HepG2 (cell line): ENCODE data around the gene WSB1. TPM values are rescaled to one million over a fixed set of nuclear protein-coding genes. Genes with fewer than 3 reads are reported as not detected.

Experiments used
- ATAC-seq: fragments of 200-7000 bp; cut with Tn5 transposase; 3 replicates; pipeline ENCODE4 v1.9.1; 2020; ENCODE audit warnings: mild to moderate bottlenecking, moderate library complexity
- BruUV-seq: library from RNA; stranded (reverse); fragments of 400-500 nt; replicated peaks from 2 replicates; lab custom pipeline; 2021; lab: Mats Ljungman, UMichigan
- CTCF ChIA-PET: fragments of 300-600 bp; formaldehyde crosslinking; extraction: SDS; loops from one replicate; lab custom pipeline; 2021; ENCODE audit warnings: low total read pairs, inconsistent platforms, low intra/inter-chr PET ratio; lab: Yijun Ruan, JAX
- POLR2A ChIA-PET: fragments of 350-600 bp; sonication (Branson Sonifier 250); formaldehyde crosslinking; loops from one replicate; lab custom pipeline; 2020; ENCODE audit warnings: antibody characterized with exemption, inconsistent platforms; lab: Yijun Ruan, JAX
- DNase-seq: peaks from one replicate; pipeline ENCODE4 v3.0.0-alpha.2; 2015; ENCODE audit warnings: low spot score
- FAIRE-seq: peaks from 3 replicates; lab custom pipeline; 2011; peaks lifted over from hg19 to GRCh38; lab: Jason Lieb, UNC
- H2AFZ ChIP-seq: one replicate; pipeline ENCODE4 v1.6.1; 2011; ENCODE audit warnings: low read length, inconsistent platforms
- H3K27ac ChIP-seq: fragments of 300-600 bp; 3 replicates; pipeline ENCODE4 v1.8.0; 2011; ENCODE audit warnings: mixed run types, mild to moderate bottlenecking, mixed read lengths, low read length, inconsistent platforms; ENCODE audit not compliant: insufficient read depth; ENCODE audit errors: extremely low read length
- H3K27me3 ChIP-seq, 2 experiments: fragments of 200-600 bp in 1 of 2; 2 replicates in 1 of 2; 3 replicates in 1 of 2; pipeline versions ENCODE4 v1.6.0 to v1.8.0; 2011; ENCODE audit warnings: low read length in 2 of 2, mild to moderate bottlenecking in 2 of 2, moderate library complexity in 2 of 2, inconsistent platforms in 1 of 2; ENCODE audit not compliant: insufficient read depth in 2 of 2, control insufficient read depth in 1 of 2
- H3K36me3 ChIP-seq, 2 experiments: fragments of 200-600 bp in 1 of 2; replicated peaks in 1 of 2; 2 replicates in 1 of 2; 3 replicates in 1 of 2; pipeline versions ENCODE4 v1.5.1 to v1.8.0; 2011; ENCODE audit warnings: low read length in 2 of 2, inconsistent platforms in 1 of 2; ENCODE audit not compliant: insufficient read depth in 2 of 2, control insufficient read depth in 1 of 2
- H3K4me1 ChIP-seq: 2 replicates; pipeline ENCODE4 v1.5.1; 2012; ENCODE audit warnings: low read length, inconsistent platforms; ENCODE audit not compliant: insufficient read depth
- H3K4me2 ChIP-seq: 2 replicates; pipeline ENCODE4 v1.6.0; 2011; ENCODE audit warnings: low read depth, low read length, inconsistent platforms
- H3K4me3 ChIP-seq, 3 experiments: fragments of 200-600 bp in 1 of 3; sonication (generic), shearing (Covaris generic) in 1 of 3; replicated peaks in 1 of 3; 2 replicates each; pipeline ENCODE4 v1.5.1; 2011 to 2016; ENCODE audit warnings: low read length in 3 of 3, inconsistent platforms in 2 of 3, low read depth in 2 of 3, mild to moderate bottlenecking in 2 of 3, control low read depth in 1 of 3, mixed read lengths in 1 of 3; ENCODE audit not compliant: insufficient read depth in 1 of 3
- H3K79me2 ChIP-seq: one replicate; pipeline ENCODE4 v1.6.1; 2011; ENCODE audit warnings: low read length, inconsistent platforms; ENCODE audit not compliant: insufficient read depth
- H3K9ac ChIP-seq: 2 replicates; pipeline ENCODE4 v1.6.0; 2011; ENCODE audit warnings: mild to moderate bottlenecking, low read depth, low read length, inconsistent platforms; ENCODE audit not compliant: insufficient read depth
- H3K9me3 ChIP-seq: 2 replicates; pipeline ENCODE4 v1.5.1; 2012; ENCODE audit warnings: mild to moderate bottlenecking, low read length
- H4K20me1 ChIP-seq: 2 replicates; pipeline ENCODE4 v1.6.0; 2011; ENCODE audit warnings: inconsistent platforms, mild to moderate bottlenecking, low read length, moderate library complexity; ENCODE audit not compliant: insufficient read depth
- IKZF4 ChIP-seq: sonication (generic); formaldehyde crosslinking; IDR thresholded peaks from 2 replicates; pipeline ENCODE4 v1.5.1; 2020; ENCODE audit warnings: borderline replicate concordance, mild to moderate bottlenecking, low read depth, missing genetic modification reagents; ENCODE audit errors: not compliant biosample characterization
- TAF15 ChIP-seq: fragments of 200-400 bp; formaldehyde crosslinking; IDR thresholded peaks from one replicate; pipeline ENCODE4 v1.6.1; 2018; ENCODE audit warnings: mild to moderate bottlenecking, low read depth, low read length; ENCODE audit not compliant: poor library complexity, severe bottlenecking
- TBL1XR1 ChIP-seq: fragments of 150-350 bp; IDR thresholded peaks from 2 replicates; pipeline ENCODE4 v1.6.1; 2014; ENCODE audit warnings: borderline replicate concordance, low read length; ENCODE audit not compliant: partially characterized antibody
- TEAD3 ChIP-seq: optimal IDR thresholded peaks from 2 replicates; pipeline ENCODE3; 2016; ENCODE audit warnings: borderline replicate concordance
- ZNF12 ChIP-seq: sonication (generic); formaldehyde crosslinking; IDR thresholded peaks from 2 replicates; pipeline ENCODE4 v1.5.0; 2020; ENCODE audit warnings: missing genetic modification reagents
- ZNF619 ChIP-seq: sonication (generic); formaldehyde crosslinking; IDR thresholded peaks from 2 replicates; pipeline ENCODE4 v1.4.0; 2020; ENCODE audit warnings: mild to moderate bottlenecking, missing genetic modification reagents
- WGBS: methylation state at CpG from one replicate; pipeline ENCODE4 v1.1.6; 2017; ENCODE audit warnings: low lambda C conversion rate; 5-methylcytosine and 5-hydroxymethylcytosine counted together
- in situ Hi-C: cut with HindIII; loops from 2 replicates; pipeline ENCODE4 v1.10.0; 2017; ENCODE audit warnings: low pct_unique_long_range_greater_than_20kb; ENCODE audit not compliant: extremely low pct_ligation_motif_present
- intact Hi-C: fragments of 100-400 bp; cut with micrococcal nuclease; formaldehyde crosslinking; loops from one replicate; pipeline ENCODE4 v1.10.0; 2022; ENCODE audit not compliant: unreplicated experiment
- polyA plus RNA-seq, 8 experiments: library from polyadenylated mRNA; depleted of rRNA in 3 of 8; stranded (reverse) in 7 of 8; unstranded in 1 of 8; fragments of >200 nt; fragmentation: Illumina TruSeq in 4 of 8; extraction: Trizol in 4 of 8; gene quantifications; 2 replicates each; pipeline versions ENCODE4 v1.2.1 to v1.2.3, GENCODE V29; 2011 to 2016; ENCODE audit warnings: low read depth in 4 of 8, missing spikeins in 1 of 8, mixed read lengths in 1 of 8; ENCODE audit not compliant: insufficient read depth in 1 of 8
- total RNA-seq, 5 experiments: library from RNA; depleted of rRNA; stranded (reverse); fragments of >200 nt; fragmentation: Illumina TruSeq; extraction: Trizol; gene quantifications; 2 replicates each; pipeline ENCODE4 v1.2.3, GENCODE V29; 2016; ENCODE audit warnings: low read depth in 1 of 5
- TF ChIP-seq, protein P1 (sequence below): sonication (generic); formaldehyde crosslinking; IDR thresholded peaks from 2 replicates; pipeline ENCODE4 v1.4.0; 2020; ENCODE audit warnings: missing genetic modification reagents, mild to moderate bottlenecking, borderline replicate concordance
- TF ChIP-seq, protein P2 (sequence below): sonication (generic); formaldehyde crosslinking; IDR thresholded peaks from 2 replicates; pipeline ENCODE4 v1.8.0; 2022; ENCODE audit warnings: missing genetic modification reagents, mild to moderate bottlenecking, moderate library complexity, borderline replicate concordance
- TF ChIP-seq, protein P3 (sequence below): sonication (generic); formaldehyde crosslinking; IDR thresholded peaks from 2 replicates; pipeline ENCODE4 v1.4.0; 2020; ENCODE audit warnings: missing genetic modification reagents, low read depth, mild to moderate bottlenecking, borderline replicate concordance

Gene WSB1
- total and polyA plus RNA-seq, 2 of the 13 experiments (the other 11 are each of a cell fraction or from before 2014, with no cell fraction given): 81.3 to 294 TPM

DNA sequence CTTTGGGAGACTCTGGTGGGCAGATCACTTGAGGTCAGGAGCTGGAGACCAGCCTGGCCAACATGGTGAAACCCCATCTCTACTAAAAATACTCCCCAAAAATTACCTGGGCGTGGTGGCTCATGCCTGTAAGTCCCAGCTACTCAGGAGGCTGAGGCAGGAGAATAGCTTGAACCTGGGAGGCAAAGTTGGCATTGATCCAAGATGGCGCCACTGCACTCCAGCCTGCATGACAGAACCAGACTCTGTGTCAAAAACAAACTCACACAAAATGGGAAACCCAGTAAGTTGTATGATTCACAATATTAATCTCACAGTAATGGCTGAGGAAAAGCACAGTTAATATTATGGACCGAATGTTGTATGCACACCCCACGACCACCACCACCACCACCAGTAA lies 24.3 kb downstream of the WSB1 start (continued):
- TF ChIP-seq, protein P1, sequence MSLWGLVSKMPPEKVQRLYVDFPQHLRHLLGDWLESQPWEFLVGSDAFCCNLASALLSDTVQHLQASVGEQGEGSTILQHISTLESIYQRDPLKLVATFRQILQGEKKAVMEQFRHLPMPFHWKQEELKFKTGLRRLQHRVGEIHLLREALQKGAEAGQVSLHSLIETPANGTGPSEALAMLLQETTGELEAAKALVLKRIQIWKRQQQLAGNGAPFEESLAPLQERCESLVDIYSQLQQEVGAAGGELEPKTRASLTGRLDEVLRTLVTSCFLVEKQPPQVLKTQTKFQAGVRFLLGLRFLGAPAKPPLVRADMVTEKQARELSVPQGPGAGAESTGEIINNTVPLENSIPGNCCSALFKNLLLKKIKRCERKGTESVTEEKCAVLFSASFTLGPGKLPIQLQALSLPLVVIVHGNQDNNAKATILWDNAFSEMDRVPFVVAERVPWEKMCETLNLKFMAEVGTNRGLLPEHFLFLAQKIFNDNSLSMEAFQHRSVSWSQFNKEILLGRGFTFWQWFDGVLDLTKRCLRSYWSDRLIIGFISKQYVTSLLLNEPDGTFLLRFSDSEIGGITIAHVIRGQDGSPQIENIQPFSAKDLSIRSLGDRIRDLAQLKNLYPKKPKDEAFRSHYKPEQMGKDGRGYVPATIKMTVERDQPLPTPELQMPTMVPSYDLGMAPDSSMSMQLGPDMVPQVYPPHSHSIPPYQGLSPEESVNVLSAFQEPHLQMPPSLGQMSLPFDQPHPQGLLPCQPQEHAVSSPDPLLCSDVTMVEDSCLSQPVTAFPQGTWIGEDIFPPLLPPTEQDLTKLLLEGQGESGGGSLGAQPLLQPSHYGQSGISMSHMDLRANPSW: no peak
- no peak for TF ChIP-seq IKZF4 (CRISPR knock-in tag)

DNA sequence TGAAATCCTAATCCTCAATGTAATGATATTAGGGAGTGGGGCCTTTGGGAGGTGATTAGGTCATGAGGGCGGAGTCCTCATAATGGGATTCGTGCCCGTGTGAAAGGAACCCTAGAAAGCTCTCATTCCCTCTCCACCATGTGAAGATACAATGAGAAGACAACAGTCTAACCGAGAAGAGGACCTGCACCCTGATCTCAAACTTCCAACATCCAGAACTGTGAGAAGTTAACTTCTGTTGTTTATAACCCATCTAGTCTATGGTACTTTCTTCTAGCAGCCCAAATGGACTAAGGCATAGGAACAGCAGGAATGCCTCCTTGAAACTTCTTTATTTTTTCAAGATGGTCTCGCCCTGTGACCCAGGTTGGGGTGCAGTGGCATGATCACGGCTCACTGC lies 24.7 kb downstream of the WSB1 start:
- H2AFZ ChIP-seq: no peak overlapping the region
- no peak overlapping the region for H3K4me2 ChIP-seq
- POLR2A ChIA-PET: no interaction called here
- no peak overlapping the region for H3K4me3 ChIP-seq
- TF ChIP-seq, protein P2, sequence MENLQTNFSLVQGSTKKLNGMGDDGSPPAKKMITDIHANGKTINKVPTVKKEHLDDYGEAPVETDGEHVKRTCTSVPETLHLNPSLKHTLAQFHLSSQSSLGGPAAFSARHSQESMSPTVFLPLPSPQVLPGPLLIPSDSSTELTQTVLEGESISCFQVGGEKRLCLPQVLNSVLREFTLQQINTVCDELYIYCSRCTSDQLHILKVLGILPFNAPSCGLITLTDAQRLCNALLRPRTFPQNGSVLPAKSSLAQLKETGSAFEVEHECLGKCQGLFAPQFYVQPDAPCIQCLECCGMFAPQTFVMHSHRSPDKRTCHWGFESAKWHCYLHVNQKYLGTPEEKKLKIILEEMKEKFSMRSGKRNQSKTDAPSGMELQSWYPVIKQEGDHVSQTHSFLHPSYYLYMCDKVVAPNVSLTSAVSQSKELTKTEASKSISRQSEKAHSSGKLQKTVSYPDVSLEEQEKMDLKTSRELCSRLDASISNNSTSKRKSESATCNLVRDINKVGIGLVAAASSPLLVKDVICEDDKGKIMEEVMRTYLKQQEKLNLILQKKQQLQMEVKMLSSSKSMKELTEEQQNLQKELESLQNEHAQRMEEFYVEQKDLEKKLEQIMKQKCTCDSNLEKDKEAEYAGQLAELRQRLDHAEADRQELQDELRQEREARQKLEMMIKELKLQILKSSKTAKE (CRISPR knock-in tag): no peak
- TF ChIP-seq ZNF619 (CRISPR knock-in tag) (no peak), ZNF12 (no peak), TBL1XR1 (no peak), TEAD3 (CRISPR knock-in tag) (no peak), TAF15 (no peak)
- TF ChIP-seq, protein P3, sequence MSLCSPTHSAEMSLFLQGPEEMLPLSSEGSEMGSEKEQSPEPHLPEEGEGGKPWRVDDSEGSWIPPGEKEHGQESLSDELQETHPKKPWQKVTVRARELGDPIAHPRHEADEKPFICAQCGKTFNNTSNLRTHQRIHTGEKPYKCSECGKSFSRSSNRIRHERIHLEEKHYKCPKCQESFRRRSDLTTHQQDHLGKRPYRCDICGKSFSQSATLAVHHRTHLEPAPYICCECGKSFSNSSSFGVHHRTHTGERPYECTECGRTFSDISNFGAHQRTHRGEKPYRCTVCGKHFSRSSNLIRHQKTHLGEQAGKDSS (CRISPR knock-in tag): no peak
- peaks cover 24% of the 10 kb centered on the region for H3K4me1 ChIP-seq
- H3K79me2 ChIP-seq: no peaks in the 10 kb centered on the region
- WGBS: 97% methylated on average over 6 of the region's 6 CpGs
- ATAC-seq (no peak), DNase-seq (no peak), FAIRE-seq (no peak)
- CTCF ChIA-PET: no interaction called here
- no peaks in the 10 kb centered on the region for H3K9me3 ChIP-seq
- H3K9ac ChIP-seq: no peak overlapping the region
- in situ Hi-C loops: no loop called here
- no peak overlapping the region for H3K27ac ChIP-seq
- no peaks in the 10 kb centered on the region for H3K27me3 ChIP-seq
- no TSS peak for BruUV-seq
- H4K20me1 ChIP-seq: no peaks in the 10 kb centered on the region
- H3K36me3 ChIP-seq: peaks cover 14 to 28% of the 10 kb centered on the region in 2 experiments; a peak in 4 of 5 replicates
- intact Hi-C loops: no loop called here
